ENCODE data around the gene MRRF.

MRRF gene

GRCh38 chr9:122277285-122277897, 12.7 kb downstream of the MRRF start:
- DNase-seq (ENCODE audit: low read depth, low spot score), result no peak
- Histone ChIP-seq H3K4me3 (ENCODE audit: insufficient read length, low read depth) (no peak overlapping the region), H3K4me1 (ENCODE audit: insufficient read depth, insufficient read length) (no peaks in the 10 kb centered on the region), H3K9me3 (ENCODE audit: insufficient read depth, low read length) (peaks cover 16% of the 10 kb centered on the region), H3K36me3 (ENCODE audit: insufficient read depth, insufficient read length, low read length) (peaks cover 53% of the 10 kb centered on the region), H3K27me3 (ENCODE audit: insufficient read depth, insufficient read length) (no peaks in the 10 kb centered on the region), H3K9ac (ENCODE audit: insufficient read length, low read depth) (no peak overlapping the region)
- TF ChIP-seq SUZ12 (IDR thresholded peaks at IDR 0.05; ENCODE audit: extremely low read depth, insufficient read depth, insufficient read length) (no peak), YY1 (IDR thresholded peaks at IDR 0.05; ENCODE audit: insufficient read depth, insufficient read length) (no peak), ZNF274 (IDR thresholded peaks at IDR 0.05; ENCODE audit: low read depth, low read length) (no peak)

GRCh38 chr9:122281368-122281767, 16.7 kb downstream of the MRRF start:
- peaks cover 13% of the 10 kb centered on the region for H3K9me3 ChIP-seq (ENCODE audit: insufficient read depth, low read length)
- no peak overlapping the region for H3K4me3 ChIP-seq (ENCODE audit: insufficient read length, low read depth)
- H3K27me3 ChIP-seq (ENCODE audit: insufficient read depth, insufficient read length), result no peaks in the 10 kb centered on the region
- no peak overlapping the region for H3K9ac ChIP-seq (ENCODE audit: insufficient read length, low read depth)
- peaks cover 60% of the 10 kb centered on the region for H3K36me3 ChIP-seq (ENCODE audit: insufficient read depth, insufficient read length, low read length)
- DNase-seq (ENCODE audit: low read depth, low spot score), result no peak
- TF ChIP-seq SUZ12 (IDR thresholded peaks at IDR 0.05; ENCODE audit: extremely low read depth, insufficient read depth, insufficient read length), result no peak
- TF ChIP-seq YY1 (IDR thresholded peaks at IDR 0.05; ENCODE audit: insufficient read depth, insufficient read length), result no peak
- no peak for TF ChIP-seq ZNF274 (IDR thresholded peaks at IDR 0.05; ENCODE audit: low read depth, low read length)
- no peaks in the 10 kb centered on the region for H3K4me1 ChIP-seq (ENCODE audit: insufficient read depth, insufficient read length)

- no peak overlapping the region for H3K9ac ChIP-seq (ENCODE audit: insufficient read length, low read depth)
- no peaks in the 10 kb centered on the region for H3K9me3 ChIP-seq (ENCODE audit: insufficient read depth, low read length)
- H3K4me3 ChIP-seq (ENCODE audit: insufficient read length, low read depth), result no peak overlapping the region
- H3K4me1 ChIP-seq (ENCODE audit: insufficient read depth, insufficient read length), result no peaks in the 10 kb centered on the region
- TF ChIP-seq YY1 (IDR thresholded peaks at IDR 0.05; ENCODE audit: insufficient read depth, insufficient read length), result no peak
- no peak for TF ChIP-seq SUZ12 (IDR thresholded peaks at IDR 0.05; ENCODE audit: extremely low read depth, insufficient read depth, insufficient read length)
- TF ChIP-seq ZNF274 (IDR thresholded peaks at IDR 0.05; ENCODE audit: low read depth, low read length), result no peak
- H3K27me3 ChIP-seq (ENCODE audit: insufficient read depth, insufficient read length), result no peaks in the 10 kb centered on the region
- DNase-seq (ENCODE audit: low read depth, low spot score), result no peak
- H3K36me3 ChIP-seq (ENCODE audit: insufficient read depth, insufficient read length, low read length), result peaks cover 83% of the 10 kb centered on the region
These were observed 22.1 kb downstream of the MRRF start for GRCh38 chr9:122286764-122287163.

- Histone ChIP-seq H3K9ac (ENCODE audit: insufficient read length, low read depth) (no peak overlapping the region), H3K4me1 (ENCODE audit: insufficient read depth, insufficient read length) (no peaks in the 10 kb centered on the region), H3K9me3 (ENCODE audit: insufficient read depth, low read length) (no peaks in the 10 kb centered on the region), H3K4me3 (ENCODE audit: insufficient read length, low read depth) (no peak overlapping the region), H3K36me3 (ENCODE audit: insufficient read depth, insufficient read length, low read length) (peaks cover 82% of the 10 kb centered on the region), H3K27me3 (ENCODE audit: insufficient read depth, insufficient read length) (no peaks in the 10 kb centered on the region)
- no peak for DNase-seq (ENCODE audit: low read depth, low spot score)
- TF ChIP-seq YY1 (IDR thresholded peaks at IDR 0.05; ENCODE audit: insufficient read depth, insufficient read length), result no peak
- no peak for TF ChIP-seq ZNF274 (IDR thresholded peaks at IDR 0.05; ENCODE audit: low read depth, low read length)
- TF ChIP-seq SUZ12 (IDR thresholded peaks at IDR 0.05; ENCODE audit: extremely low read depth, insufficient read depth, insufficient read length), result no peak
These were observed 22.6 kb downstream of the MRRF start for GRCh38 chr9:122287214-122287720.

GRCh38 chr9:122291458-122291857, 26.8 kb downstream of the MRRF start:
- H3K9me3 ChIP-seq (ENCODE audit: insufficient read depth, low read length), result 0 out of 2 replicates have a peak, but pooled peaks cover 4% of the 10 kb centered on the region
- no peak overlapping the region for H3K9ac ChIP-seq (ENCODE audit: insufficient read length, low read depth)
- no peak overlapping the region for H3K4me3 ChIP-seq (ENCODE audit: insufficient read length, low read depth)
- peaks cover 82% of the 10 kb centered on the region for H3K36me3 ChIP-seq (ENCODE audit: insufficient read depth, insufficient read length, low read length)
- DNase-seq (ENCODE audit: low read depth, low spot score), result no peak
- H3K27me3 ChIP-seq (ENCODE audit: insufficient read depth, insufficient read length), result no peaks in the 10 kb centered on the region
- TF ChIP-seq YY1 (IDR thresholded peaks at IDR 0.05; ENCODE audit: insufficient read depth, insufficient read length), result no peak
- TF ChIP-seq ZNF274 (IDR thresholded peaks at IDR 0.05; ENCODE audit: low read depth, low read length), result no peak
- no peak for TF ChIP-seq SUZ12 (IDR thresholded peaks at IDR 0.05; ENCODE audit: extremely low read depth, insufficient read depth, insufficient read length)
- H3K4me1 ChIP-seq (ENCODE audit: insufficient read depth, insufficient read length), result no peaks in the 10 kb centered on the region

- Histone ChIP-seq H3K27me3 (ENCODE audit: insufficient read depth, insufficient read length) (no peaks in the 10 kb centered on the region), H3K36me3 (ENCODE audit: insufficient read depth, insufficient read length, low read length) (peaks cover 83% of the 10 kb centered on the region), H3K4me3 (ENCODE audit: insufficient read length, low read depth) (no peak overlapping the region), H3K9me3 (ENCODE audit: insufficient read depth, low read length) (0 out of 2 replicates have a peak, but pooled peaks cover 8% of the 10 kb centered on the region), H3K9ac (ENCODE audit: insufficient read length, low read depth) (no peak overlapping the region), H3K4me1 (ENCODE audit: insufficient read depth, insufficient read length) (no peaks in the 10 kb centered on the region)
- no peak for TF ChIP-seq YY1 (IDR thresholded peaks at IDR 0.05; ENCODE audit: insufficient read depth, insufficient read length)
- TF ChIP-seq ZNF274 (IDR thresholded peaks at IDR 0.05; ENCODE audit: low read depth, low read length), result no peak
- TF ChIP-seq SUZ12 (IDR thresholded peaks at IDR 0.05; ENCODE audit: extremely low read depth, insufficient read depth, insufficient read length), result no peak
- no peak for DNase-seq (ENCODE audit: low read depth, low spot score)
These were observed 29.8 kb downstream of the MRRF start for GRCh38 chr9:122294531-122294930.

- DNase-seq (ENCODE audit: low read depth, low spot score), result no peak
- Histone ChIP-seq H3K9ac (ENCODE audit: insufficient read length, low read depth) (no peak overlapping the region), H3K4me3 (ENCODE audit: insufficient read length, low read depth) (no peak overlapping the region), H3K36me3 (ENCODE audit: insufficient read depth, insufficient read length, low read length) (peaks cover 71% of the 10 kb centered on the region), H3K4me1 (ENCODE audit: insufficient read depth, insufficient read length) (no peaks in the 10 kb centered on the region), H3K9me3 (ENCODE audit: insufficient read depth, low read length) (0 out of 2 replicates have a peak, but pooled peaks cover 8% of the 10 kb centered on the region), H3K27me3 (ENCODE audit: insufficient read depth, insufficient read length) (no peaks in the 10 kb centered on the region)
- TF ChIP-seq SUZ12 (IDR thresholded peaks at IDR 0.05; ENCODE audit: extremely low read depth, insufficient read depth, insufficient read length) (no peak), ZNF274 (IDR thresholded peaks at IDR 0.05; ENCODE audit: low read depth, low read length) (no peak), YY1 (IDR thresholded peaks at IDR 0.05; ENCODE audit: insufficient read depth, insufficient read length) (no peak)
These were observed 32.8 kb downstream of the MRRF start for GRCh38 chr9:122297512-122297911.
